Calu3 (cell line): ENCODE measurements around the gene OTOG. TPM values are rescaled to one million over a fixed set of nuclear protein-coding genes. Genes with fewer than 3 reads are reported as not detected.

Experiments
- BruUV-seq: library from RNA; stranded (reverse); fragments of 400-500 nt; replicated peaks from 2 replicates; lab custom pipeline; 2021; lab: Mats Ljungman, UMichigan
- CTCF ChIA-PET: fragments of 300-600 bp; sonication (Branson Sonifier 250); formaldehyde crosslinking; loops from one replicate; lab custom pipeline; 2022; ENCODE audit warnings: antibody characterized with exemption; lab: Charles Lee
- DNase-seq: peaks from one replicate; pipeline ENCODE4 v3.0.0; 2022
- H3K27ac Mint-ChIP-seq: one replicate; pipeline ENCODE4 v1.8.0; 2022; ENCODE audit warnings: mixed read lengths; ENCODE audit not compliant: unreplicated experiment
- H3K27me3 Mint-ChIP-seq: one replicate; pipeline ENCODE4 v1.8.0; 2022; ENCODE audit warnings: mixed read lengths; ENCODE audit not compliant: unreplicated experiment
- H3K36me3 Mint-ChIP-seq: one replicate; pipeline ENCODE4 v1.8.0; 2022; ENCODE audit warnings: mild to moderate bottlenecking, moderate library complexity, mixed read lengths; ENCODE audit not compliant: insufficient read depth, unreplicated experiment
- H3K4me1 Mint-ChIP-seq: one replicate; pipeline ENCODE4 v1.8.0; 2022; ENCODE audit warnings: mild to moderate bottlenecking, low read depth, mixed read lengths; ENCODE audit not compliant: unreplicated experiment
- H3K4me3 Mint-ChIP-seq: one replicate; pipeline ENCODE4 v1.8.0; 2022; ENCODE audit warnings: mild to moderate bottlenecking, low read depth, moderate library complexity, mixed read lengths; ENCODE audit not compliant: unreplicated experiment
- H3K9me3 Mint-ChIP-seq: one replicate; pipeline ENCODE4 v1.8.0; 2022; ENCODE audit warnings: low read depth, mixed read lengths; ENCODE audit not compliant: unreplicated experiment
- CTCF ChIP-seq: fragments of 200-600 bp; IDR thresholded peaks from one replicate; pipeline ENCODE4 v1.8.0; 2022; ENCODE audit warnings: antibody characterized with exemption; ENCODE audit not compliant: unreplicated experiment
- intact Hi-C: fragments of 100-400 bp; cut with micrococcal nuclease; formaldehyde crosslinking; loops from one replicate; pipeline ENCODE4 v1.10.0; 2022; ENCODE audit not compliant: unreplicated experiment
- total RNA-seq: library from RNA; stranded (reverse); gene quantifications from 2 replicates; pipeline ENCODE4 v1.2.3, GENCODE V29; 2022

The OTOG gene
- total RNA-seq, 1 experiment from 2014 or later, result not detected

- no peaks in the 10 kb centered on the region for H3K36me3 Mint-ChIP-seq
- BruUV-seq, result no TSS peak
- no peaks in the 10 kb centered on the region for H3K9me3 Mint-ChIP-seq
- H3K27ac Mint-ChIP-seq, result no peak overlapping the region
- CTCF ChIA-PET, result no interaction called here
- peaks cover 26% of the 10 kb centered on the region for H3K27me3 Mint-ChIP-seq
- intact Hi-C loops, result no loop called here
- no peak for TF ChIP-seq CTCF
- DNase-seq, result no peak
- no peak overlapping the region for H3K4me3 Mint-ChIP-seq
- H3K4me1 Mint-ChIP-seq, result no peaks in the 10 kb centered on the region
Observed at GRCh38 chr11:17636721-17637120, 89.7 kb downstream of the OTOG start.

GRCh38 chr11:17637901-17638300 lies 90.8 kb downstream of the OTOG start:
- TF ChIP-seq CTCF, result no peak
- H3K36me3 Mint-ChIP-seq, result no peaks in the 10 kb centered on the region
- H3K27ac Mint-ChIP-seq, result no peak overlapping the region
- CTCF ChIA-PET, result no interaction called here
- no TSS peak for BruUV-seq
- no peak for DNase-seq
- H3K9me3 Mint-ChIP-seq, result no peaks in the 10 kb centered on the region
- no peak overlapping the region for H3K4me3 Mint-ChIP-seq
- H3K27me3 Mint-ChIP-seq, result peaks cover 38% of the 10 kb centered on the region
- H3K4me1 Mint-ChIP-seq, result no peaks in the 10 kb centered on the region
- intact Hi-C loops, result no loop called here

- CTCF ChIA-PET, result no interaction called here
- Mint-ChIP-seq H3K27ac (no peak overlapping the region), H3K27me3 (peaks cover 42% of the 10 kb centered on the region), H3K9me3 (no peaks in the 10 kb centered on the region), H3K4me3 (no peak overlapping the region), H3K36me3 (no peaks in the 10 kb centered on the region), H3K4me1 (no peaks in the 10 kb centered on the region)
- no TSS peak for BruUV-seq
- intact Hi-C loops, result no loop called here
- no peak for DNase-seq
- no peak for TF ChIP-seq CTCF
Observed at GRCh38 chr11:17638311-17638710, 91.3 kb downstream of the OTOG start.

GRCh38 chr11:17639091-17639490 lies 92.0 kb downstream of the OTOG start:
- intact Hi-C loops, result no loop called here
- CTCF ChIA-PET, result no interaction called here
- no peak for DNase-seq
- no TSS peak for BruUV-seq
- Mint-ChIP-seq H3K27ac (no peak overlapping the region), H3K9me3 (no peaks in the 10 kb centered on the region), H3K4me1 (no peaks in the 10 kb centered on the region), H3K27me3 (peaks cover 43% of the 10 kb centered on the region), H3K36me3 (no peaks in the 10 kb centered on the region), H3K4me3 (no peak overlapping the region)
- no peak for TF ChIP-seq CTCF

- Mint-ChIP-seq H3K36me3 (no peaks in the 10 kb centered on the region), H3K4me3 (no peak overlapping the region), H3K4me1 (no peaks in the 10 kb centered on the region), H3K9me3 (no peaks in the 10 kb centered on the region), H3K27me3 (peaks cover 43% of the 10 kb centered on the region), H3K27ac (no peak overlapping the region)
- BruUV-seq, result no TSS peak
- TF ChIP-seq CTCF, result no peak
- intact Hi-C loops, result no loop called here
- DNase-seq, result no peak
- CTCF ChIA-PET, result no interaction called here
Observed at GRCh38 chr11:17639781-17640180, 92.7 kb downstream of the OTOG start.
